ENCODE measurements around the gene RAB20.

RAB20 gene

GRCh38 chr13:110476220-110476617, 85.3 kb downstream of the RAB20 start:
- no peaks in the 10 kb centered on the region for H3K36me3 ChIP-seq (ENCODE audit: insufficient read depth, low read length)
- peaks cover 15% of the 10 kb centered on the region for H3K4me1 ChIP-seq (ENCODE audit: insufficient read depth, low read length, severe bottlenecking)
- no peaks in the 10 kb centered on the region for H3K9me3 ChIP-seq (ENCODE audit: low read length)
- TF ChIP-seq EZH2 (IDR thresholded peaks at IDR 0.05; ENCODE audit: borderline replicate concordance, low read length) (no peak), CTCF (IDR thresholded peaks at IDR 0.05; ENCODE audit: low read length) (no peak)
- no peaks in the 10 kb centered on the region for H3F3A ChIP-seq (ENCODE audit: insufficient read depth, low read length)
- H3K9me2 ChIP-seq (ENCODE audit: low read depth, low read length): no peaks in the 10 kb centered on the region
- peaks cover 21% of the 10 kb centered on the region; the same call in 1 of the 2 replicates for H3K27me3 ChIP-seq (ENCODE audit: insufficient read depth, low read length)
- H3K9ac ChIP-seq (ENCODE audit: low read length): no peak overlapping the region
- no peaks in the 10 kb centered on the region for H4K20me1 ChIP-seq (ENCODE audit: insufficient read depth, low read length)
- H3K27ac ChIP-seq (ENCODE audit: low read depth, low read length, poor library complexity, severe bottlenecking): no peak overlapping the region
- H3K4me2 ChIP-seq (ENCODE audit: low read length): no peak overlapping the region
- H3K79me2 ChIP-seq (ENCODE audit: insufficient read depth, low read length): no peaks in the 10 kb centered on the region
- H3K4me3 ChIP-seq (ENCODE audit: low read depth, low read length, poor library complexity, severe bottlenecking): no peak overlapping the region
- H2AFZ ChIP-seq (ENCODE audit: low read length): no peak overlapping the region

- Histone ChIP-seq H2AFZ (ENCODE audit: low read length) (no peak overlapping the region), H4K20me1 (ENCODE audit: insufficient read depth, low read length) (no peaks in the 10 kb centered on the region), H3K27ac (ENCODE audit: low read depth, low read length, poor library complexity, severe bottlenecking) (no peak overlapping the region), H3K4me1 (ENCODE audit: insufficient read depth, low read length, severe bottlenecking) (peaks cover 17% of the 10 kb centered on the region), H3K79me2 (ENCODE audit: insufficient read depth, low read length) (no peaks in the 10 kb centered on the region), H3F3A (ENCODE audit: insufficient read depth, low read length) (no peaks in the 10 kb centered on the region), H3K9ac (ENCODE audit: low read length) (no peak overlapping the region), H3K4me3 (ENCODE audit: low read depth, low read length, poor library complexity, severe bottlenecking) (no peak overlapping the region), H3K9me3 (ENCODE audit: low read length) (no peaks in the 10 kb centered on the region), H3K36me3 (ENCODE audit: insufficient read depth, low read length) (no peaks in the 10 kb centered on the region), H3K9me2 (ENCODE audit: low read depth, low read length) (no peaks in the 10 kb centered on the region), H3K4me2 (ENCODE audit: low read length) (no peak overlapping the region), H3K27me3 (ENCODE audit: insufficient read depth, low read length) (peaks cover 21% of the 10 kb centered on the region; the same call in 1 of the 2 replicates)
- TF ChIP-seq EZH2 (IDR thresholded peaks at IDR 0.05; ENCODE audit: borderline replicate concordance, low read length) (no peak), CTCF (IDR thresholded peaks at IDR 0.05; ENCODE audit: low read length) (no peak)
Measured at GRCh38 chr13:110475550-110476219, 85.8 kb downstream of the RAB20 start.

- Histone ChIP-seq H3K9me2 (ENCODE audit: low read depth, low read length) (no peaks in the 10 kb centered on the region), H3K4me3 (ENCODE audit: low read depth, low read length, poor library complexity, severe bottlenecking) (no peak overlapping the region), H3K27me3 (ENCODE audit: insufficient read depth, low read length) (peaks cover 21% of the 10 kb centered on the region; the same call in 1 of the 2 replicates), H3K79me2 (ENCODE audit: insufficient read depth, low read length) (no peaks in the 10 kb centered on the region), H4K20me1 (ENCODE audit: insufficient read depth, low read length) (no peaks in the 10 kb centered on the region), H2AFZ (ENCODE audit: low read length) (no peak overlapping the region), H3K4me2 (ENCODE audit: low read length) (no peak overlapping the region), H3K9me3 (ENCODE audit: low read length) (no peaks in the 10 kb centered on the region), H3K27ac (ENCODE audit: low read depth, low read length, poor library complexity, severe bottlenecking) (no peak overlapping the region), H3F3A (ENCODE audit: insufficient read depth, low read length) (no peaks in the 10 kb centered on the region), H3K4me1 (ENCODE audit: insufficient read depth, low read length, severe bottlenecking) (peaks cover 17% of the 10 kb centered on the region), H3K36me3 (ENCODE audit: insufficient read depth, low read length) (no peaks in the 10 kb centered on the region), H3K9ac (ENCODE audit: low read length) (no peak overlapping the region)
- TF ChIP-seq CTCF (IDR thresholded peaks at IDR 0.05; ENCODE audit: low read length) (no peak), EZH2 (IDR thresholded peaks at IDR 0.05; ENCODE audit: borderline replicate concordance, low read length) (no peak)
Measured at GRCh38 chr13:110475117-110475516, 86.4 kb downstream of the RAB20 start.
